Measurements from ENCODE around the gene SKP2. TPM values are rescaled to one million over a fixed set of nuclear protein-coding genes. Genes with fewer than 3 reads are reported as not detected.
A peak's percentile ranks its signal among the peaks of the same experiment; 100 is the strongest.

SKP2 gene
- total RNA-seq, 1 experiment from 2014 or later: 21.5 TPM

- POLR2A ChIA-PET: no interaction called here
- intact Hi-C loops (cut with micrococcal nuclease; ENCODE audit: unreplicated experiment) (no loop called here), in situ Hi-C loops (cut with HindIII; ENCODE audit: low pct_unique_long_range_greater_than_20kb, low sequenced_read_pairs) (no loop called here)
- Histone ChIP-seq H3K9me3 (ENCODE audit: control insufficient read depth, insufficient read depth, low read depth, low read length) (no peaks in the 10 kb centered on the region), H3K27me3 (ENCODE audit: control insufficient read depth, insufficient read depth, low read length) (no peaks in the 10 kb centered on the region), H3K36me3 (ENCODE audit: control insufficient read depth, insufficient read depth, low read length) (no peaks in the 10 kb centered on the region; the same call in 1 of the 2 replicates), H3K4me1 (ENCODE audit: control insufficient read depth, insufficient read depth, low read length) (no peaks in the 10 kb centered on the region), H3K4me3 (ENCODE audit: low read depth in 2 of 2, low read length in 2 of 2) (no peak overlapping the region), H3K27ac (ENCODE audit: low read length) (no peak overlapping the region)
- TF ChIP-seq REST (IDR thresholded peaks at IDR 0.05; ENCODE audit: insufficient read depth in 1 of 2, low read depth in 2 of 2, low read length in 1 of 2) (no peak), CTCF (IDR thresholded peaks at IDR 0.05) (no peak), SIN3A (IDR thresholded peaks at IDR 0.05; ENCODE audit: borderline replicate concordance, insufficient read depth, low read depth, low read length) (no peak), TCF7L2 (IDR thresholded peaks at IDR 0.05; ENCODE audit: low read depth, low read length) (no peak), POLR2AphosphoS5 (IDR thresholded peaks at IDR 0.05; ENCODE audit: low read depth, low read length) (no peak)
- ATAC-seq: no peak
- BruUV-seq (replicated peaks): no TSS peak
- CTCF ChIA-PET: interaction anchor here (0.7 kb wide), 1 partner anchor 543 kb away, joined by 4 read pairs; no protein-coding TSS in a partner anchor
- DNase-seq (ENCODE audit: low read depth, low spot score): no peak
Observed at GRCh38 chr5:36146390-36146789, 5.5 kb upstream of the SKP2 start.

DNA sequence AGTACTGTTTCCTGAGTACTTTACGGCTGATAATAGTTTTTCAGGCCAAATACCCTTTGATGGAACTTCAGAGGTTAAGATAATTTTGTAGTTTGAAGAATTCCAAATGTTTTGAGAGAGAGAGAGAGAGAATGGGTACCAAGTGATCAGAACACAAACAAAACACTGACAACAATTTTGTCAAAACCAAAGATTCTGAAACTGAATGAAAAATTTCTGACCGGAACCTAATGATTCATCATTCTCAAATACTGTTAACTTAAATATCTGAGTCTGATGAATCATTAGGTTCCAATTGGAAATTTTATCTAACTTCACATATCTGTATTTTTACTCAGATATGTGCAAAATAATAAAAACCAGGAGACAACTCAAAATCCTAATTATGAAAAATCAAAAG lies 4.2 kb upstream of the SKP2 start:
- intact Hi-C loops (cut with micrococcal nuclease; ENCODE audit: unreplicated experiment): no loop called here

GRCh38 chr5:36150676-36151433 lies 1.1 kb upstream of the SKP2 start:
- Histone ChIP-seq H3K27me3 (ENCODE audit: control insufficient read depth, insufficient read depth, low read length) (no peaks in the 10 kb centered on the region), H3K27ac (ENCODE audit: low read length) (peak overlapping the region; percentile 68), H3K4me1 (ENCODE audit: control insufficient read depth, insufficient read depth, low read length) (peaks cover 10% of the 10 kb centered on the region; the same call in 1 of the 2 replicates), H3K36me3 (ENCODE audit: control insufficient read depth, insufficient read depth, low read length) (peaks cover 5% of the 10 kb centered on the region; the same call in 1 of the 2 replicates), H3K9me3 (ENCODE audit: control insufficient read depth, insufficient read depth, low read depth, low read length) (no peaks in the 10 kb centered on the region), H3K4me3 (ENCODE audit: low read depth in 2 of 2, low read length in 2 of 2) (peak overlapping the region; percentile 79 to 97)
- POLR2A ChIA-PET: no interaction called here
- CTCF ChIA-PET: interaction anchor here (0.6 kb wide), 1 partner anchor 10 kb away, joined by 5 read pairs; no protein-coding TSS in a partner anchor
- ATAC-seq: peak; percentile 41
- intact Hi-C loops (cut with micrococcal nuclease; ENCODE audit: unreplicated experiment): no loop called here
- TF ChIP-seq TCF7L2 (IDR thresholded peaks at IDR 0.05; ENCODE audit: low read depth, low read length) (no peak), REST (IDR thresholded peaks at IDR 0.05; ENCODE audit: insufficient read depth in 1 of 2, low read depth in 2 of 2, low read length in 1 of 2) (no peak), CTCF (IDR thresholded peaks at IDR 0.05) (no peak), SIN3A (IDR thresholded peaks at IDR 0.05; ENCODE audit: borderline replicate concordance, insufficient read depth, low read depth, low read length) (no peak), POLR2AphosphoS5 (IDR thresholded peaks at IDR 0.05; ENCODE audit: low read depth, low read length) (no peak)
- BruUV-seq (replicated peaks): TSS peak; percentile 55
- in situ Hi-C loops (cut with HindIII; ENCODE audit: low pct_unique_long_range_greater_than_20kb, low sequenced_read_pairs): no loop called here
- DNase-seq (ENCODE audit: low read depth, low spot score): peak; percentile 22

More for the DNA sequence above, 4.2 kb upstream of the SKP2 start:
- Histone ChIP-seq H3K4me3 (ENCODE audit: low read depth in 2 of 2, low read length in 2 of 2) (no peak overlapping the region), H3K4me1 (ENCODE audit: control insufficient read depth, insufficient read depth, low read length) (no peaks in the 10 kb centered on the region), H3K36me3 (ENCODE audit: control insufficient read depth, insufficient read depth, low read length) (peaks cover 5% of the 10 kb centered on the region; the same call in 1 of the 2 replicates), H3K27ac (ENCODE audit: low read length) (no peak overlapping the region), H3K27me3 (ENCODE audit: control insufficient read depth, insufficient read depth, low read length) (no peaks in the 10 kb centered on the region), H3K9me3 (ENCODE audit: control insufficient read depth, insufficient read depth, low read depth, low read length) (no peaks in the 10 kb centered on the region)
- CTCF ChIA-PET: no interaction called here
- no TSS peak for BruUV-seq (replicated peaks)
- no peak for DNase-seq (ENCODE audit: low read depth, low spot score)
- TF ChIP-seq SIN3A (IDR thresholded peaks at IDR 0.05; ENCODE audit: borderline replicate concordance, insufficient read depth, low read depth, low read length): no peak
- POLR2A ChIA-PET: no interaction called here
- in situ Hi-C loops (cut with HindIII; ENCODE audit: low pct_unique_long_range_greater_than_20kb, low sequenced_read_pairs): no loop called here
- ATAC-seq: no peak
